Measurements from ENCODE around the gene HEMK1. TPM values are rescaled to one million over a fixed set of nuclear protein-coding genes. Genes with fewer than 3 reads are reported as not detected.

HEMK1 gene
- total RNA-seq, 2 donors from 2014 or later: 6.7 to 9.6 TPM

- TF ChIP-seq CTCF (IDR thresholded peaks at IDR 0.05): no peak
- no peak for TF ChIP-seq POLR2A (IDR thresholded peaks at IDR 0.05)
- Histone ChIP-seq H3K4me1 (peaks cover 81% of the 10 kb centered on the region), H3K4me3 (peak overlapping the region; percentile 44 to 85), H3K27me3 (no peaks in the 10 kb centered on the region), H3K36me3 (replicated peaks in 1 of 2; ENCODE audit: insufficient read depth in 1 of 2, low read depth in 2 of 2) (peaks cover 0 to 6% of the 10 kb centered on the region in 2 donors), H3K27ac (peak overlapping the region; percentile 79 to 88 (median 86)), H3K9me3 (no peaks in the 10 kb centered on the region)
- intact Hi-C loops (cut with DNase I): no loop called here
- ATAC-seq (no peak), DNase-seq (peak; percentile 75 to 86 (median 82))
- WGBS, 2 donors: 47 to 59% methylated on average over 4 to 6 of the region's 6 CpGs
Measured at GRCh38 chr3:50610181-50610971, 41.1 kb downstream of the HEMK1 start.

- no peak for ATAC-seq
- peaks cover 75% of the 10 kb centered on the region for H3K4me1 ChIP-seq
- intact Hi-C loops (cut with DNase I): no loop called here
- no peak for DNase-seq
- peaks cover 0 to 6% of the 10 kb centered on the region in 2 donors for H3K36me3 ChIP-seq (replicated peaks in 1 of 2; ENCODE audit: insufficient read depth in 1 of 2, low read depth in 2 of 2)
- 2 to 26% methylated on average over 3 to 10 of the region's 10 CpGs for WGBS, 2 donors
- H3K27ac ChIP-seq: peak overlapping the region; percentile 79 to 88 (median 86)
- peak overlapping the region; percentile 44 to 85 for H3K4me3 ChIP-seq
- no peaks in the 10 kb centered on the region for H3K27me3 ChIP-seq
- TF ChIP-seq POLR2A (IDR thresholded peaks at IDR 0.05): no peak
- no peak for TF ChIP-seq CTCF (IDR thresholded peaks at IDR 0.05)
- no peaks in the 10 kb centered on the region for H3K9me3 ChIP-seq
Measured at GRCh38 chr3:50610992-50611463, 41.7 kb downstream of the HEMK1 start.

- Histone ChIP-seq H3K27me3 (no peaks in the 10 kb centered on the region), H3K4me3 (peak within 1 kb of the TSS; percentile 44 to 85), H3K4me1 (peaks cover 74% of the 10 kb centered on the region), H3K36me3 (replicated peaks in 1 of 2; ENCODE audit: insufficient read depth in 1 of 2, low read depth in 2 of 2) (peaks cover 0 to 6% of the 10 kb centered on the region in 2 donors), H3K9me3 (no peaks in the 10 kb centered on the region), H3K27ac (peak within 1 kb of the TSS; percentile 79 to 88 (median 86))
- DNase-seq: peak; percentile 95 to 97 (median 97)
- peak; percentile 82 for ATAC-seq
- TF ChIP-seq CTCF (IDR thresholded peaks at IDR 0.05) (peak in 6 of 7 experiments; percentile 12 to 48 (median 35)), POLR2A (IDR thresholded peaks at IDR 0.05) (peak; percentile 83 to 92 (median 87))
- intact Hi-C loops (cut with DNase I): no loop called here
- 0% methylated on average over 17 to 63 of the region's 75 CpGs for WGBS, 2 donors
Measured at GRCh38 chr3:50611464-50612233, 42.3 kb downstream of the HEMK1 start, which contains the start of gene CISH. CISH (minus strand) TSS chr3:50611774; CDS start chr3:50611650, 124 bp downstream.

GRCh38 chr3:50612234-50612882 lies 43.0 kb downstream of the HEMK1 start:
- WGBS, 2 donors: 2 to 7% methylated on average over 14 to 29 of the region's 29 CpGs
- peak overlapping the region; percentile 79 to 88 (median 86) for H3K27ac ChIP-seq
- DNase-seq (no peak), ATAC-seq (no peak)
- intact Hi-C loops (cut with DNase I): no loop called here
- H3K4me3 ChIP-seq: peak overlapping the region in 1 of 2 donors; percentile 44
- H3K27me3 ChIP-seq: no peaks in the 10 kb centered on the region
- H3K9me3 ChIP-seq: no peaks in the 10 kb centered on the region
- H3K36me3 ChIP-seq (replicated peaks in 1 of 2; ENCODE audit: insufficient read depth in 1 of 2, low read depth in 2 of 2): peaks cover 0 to 1% of the 10 kb centered on the region in 2 donors
- TF ChIP-seq POLR2A (IDR thresholded peaks at IDR 0.05) (no peak), CTCF (IDR thresholded peaks at IDR 0.05) (no peak)
- H3K4me1 ChIP-seq: peaks cover 67% of the 10 kb centered on the region

Data from body of pancreas (tissue), 4 donors.